Middle frontal gyrus (tissue), 1 donor: Measurements from ENCODE around the gene TEKT4.
"Not testable (repeated sequence)": the region's sequence is repeated elsewhere in the genome, so short reads cannot be mapped to it uniquely, and the experiment has no call there.

Experiments
- DNase-seq: peaks from one replicate; pipeline ENCODE4 v3.0.0-alpha.2; 2015; ENCODE audit warnings: low spot score; ENCODE audit errors: extremely low spot score

The TEKT4 gene

GRCh38 chr2:94875820-94876522 is 4.7 kb downstream of the TEKT4 start:
- no peak for DNase-seq

GRCh38 chr2:94876523-94876863 is 5.3 kb downstream of the TEKT4 start:
- DNase-seq: no peak

- DNase-seq: no peak
Measured at GRCh38 chr2:94877129-94877528, 5.9 kb downstream of the TEKT4 start.

- DNase-seq: not testable (repeated sequence)
Measured at GRCh38 chr2:94878575-94878974, 7.3 kb downstream of the TEKT4 start.

- no peak for DNase-seq
Measured at GRCh38 chr2:94879314-94879981, 8.2 kb downstream of the TEKT4 start.

- DNase-seq: no peak
Measured at GRCh38 chr2:94879982-94880377, 8.8 kb downstream of the TEKT4 start.

- no peak for DNase-seq
Measured at GRCh38 chr2:94880507-94880906, 9.3 kb downstream of the TEKT4 start.

GRCh38 chr2:94881070-94881469 is 9.8 kb downstream of the TEKT4 start:
- no peak for DNase-seq

GRCh38 chr2:94890234-94890633 is 19.0 kb downstream of the TEKT4 start:
- no peak for DNase-seq

GRCh38 chr2:94895273-94895672 is 24.0 kb downstream of the TEKT4 start:
- DNase-seq: not testable (repeated sequence)

- DNase-seq: not testable (repeated sequence)
Measured at GRCh38 chr2:94906976-94907375, 35.7 kb downstream of the TEKT4 start.

- DNase-seq: no peak
Measured at GRCh38 chr2:94923196-94923595, 52.0 kb downstream of the TEKT4 start.

- not testable (repeated sequence) for DNase-seq
Measured at GRCh38 chr2:94924999-94925398, 53.8 kb downstream of the TEKT4 start.
